NCI-H1694 (cell line): ENCODE results near the gene TNS3.

ENCODE experiments used
- DNase-seq: peaks from one replicate; lab custom pipeline; 2025; lab: John Stamatoyannopoulos, UW

The TNS3 gene

DNA sequence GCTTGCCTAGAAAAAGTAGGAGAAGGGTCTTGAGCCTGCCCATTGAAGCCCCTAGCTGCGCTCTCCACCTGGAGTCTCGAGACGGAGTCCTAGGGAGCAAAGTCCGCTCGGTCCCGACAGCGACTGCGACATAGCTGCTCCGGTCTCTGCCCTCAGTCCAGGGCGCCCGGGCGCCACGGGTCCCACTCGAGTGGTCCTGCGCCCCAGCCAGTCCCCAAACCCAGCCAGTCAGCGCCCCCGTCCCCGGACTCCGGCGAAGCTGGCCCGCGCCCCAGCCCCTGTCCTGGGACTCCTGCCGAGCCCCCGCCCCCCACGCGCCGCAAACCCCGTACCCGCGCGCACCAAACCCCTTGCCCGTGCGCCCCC, 490 bp downstream of the TNS3 start:
- no peak for DNase-seq

DNA sequence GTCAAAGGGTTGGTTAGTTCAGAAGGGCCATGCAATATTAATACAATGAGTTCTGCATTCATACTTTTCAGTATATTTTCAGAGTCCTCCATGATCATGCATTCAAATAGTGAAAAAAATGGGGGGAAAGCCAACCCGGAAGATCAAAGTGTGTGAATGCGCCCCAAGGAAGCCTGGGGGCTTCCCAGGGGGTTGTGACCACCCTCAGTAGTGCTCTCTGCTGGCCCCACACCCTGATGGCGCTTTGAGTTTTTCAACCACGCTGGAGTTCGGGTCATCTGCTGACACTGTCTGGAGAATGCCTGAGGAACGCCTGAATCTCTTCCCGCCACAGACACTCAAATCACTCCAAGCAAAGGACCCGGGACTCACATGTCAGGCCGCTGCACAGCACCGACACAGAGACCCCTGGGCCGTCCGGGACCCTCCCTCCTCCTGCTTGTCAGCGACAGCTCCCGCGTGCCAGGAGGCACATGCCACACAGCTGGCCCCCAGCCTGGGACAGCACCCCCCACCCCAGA, 1.0 kb downstream of the TNS3 start:
- DNase-seq = no peak

DNA sequence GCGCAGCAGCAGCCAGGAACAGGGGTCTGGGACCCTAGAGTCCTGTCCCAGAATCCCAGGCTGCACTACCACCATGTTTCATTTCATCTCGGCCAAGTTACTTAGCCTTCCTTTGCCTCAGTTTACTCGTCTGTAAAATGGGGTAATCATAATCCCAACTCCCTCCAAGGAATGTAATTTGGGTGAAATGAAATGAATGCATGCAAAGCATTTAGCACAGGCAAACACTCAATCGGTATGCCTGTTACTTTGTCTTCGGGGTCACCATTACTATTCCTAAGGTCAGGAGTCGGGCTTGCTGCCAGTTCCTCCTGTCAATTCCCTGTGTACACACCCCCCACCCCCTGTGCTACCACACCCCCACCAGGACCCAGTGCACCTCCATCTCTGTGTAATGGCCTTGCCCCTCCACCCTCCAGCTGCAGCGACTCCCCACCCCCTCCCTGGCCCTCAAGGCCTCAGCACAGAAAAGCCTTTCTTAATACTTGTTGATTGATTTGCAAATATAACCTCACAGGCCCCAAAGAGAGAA, 1.7 kb downstream of the TNS3 start:
- no peak for DNase-seq

DNA sequence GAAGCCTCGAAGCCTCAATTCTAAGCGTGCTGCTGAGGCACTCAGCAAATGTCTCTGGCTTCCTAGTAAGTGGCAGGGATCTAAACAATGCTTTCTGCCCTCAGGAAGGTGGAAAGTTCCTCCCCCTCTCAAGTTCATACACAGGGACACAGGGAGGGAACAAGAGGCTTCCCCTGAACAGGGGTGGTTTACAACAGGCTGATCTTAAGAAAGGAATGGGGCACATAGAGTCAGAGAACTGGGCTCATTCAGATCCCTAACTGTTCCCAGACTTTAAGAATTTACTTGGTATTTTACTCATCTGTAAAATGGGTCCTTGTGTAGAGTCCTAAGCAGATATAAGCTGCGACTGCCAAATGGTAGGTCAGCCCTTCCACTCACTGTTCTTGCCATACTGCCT, 2.5 kb downstream of the TNS3 start:
- no peak for DNase-seq

DNA sequence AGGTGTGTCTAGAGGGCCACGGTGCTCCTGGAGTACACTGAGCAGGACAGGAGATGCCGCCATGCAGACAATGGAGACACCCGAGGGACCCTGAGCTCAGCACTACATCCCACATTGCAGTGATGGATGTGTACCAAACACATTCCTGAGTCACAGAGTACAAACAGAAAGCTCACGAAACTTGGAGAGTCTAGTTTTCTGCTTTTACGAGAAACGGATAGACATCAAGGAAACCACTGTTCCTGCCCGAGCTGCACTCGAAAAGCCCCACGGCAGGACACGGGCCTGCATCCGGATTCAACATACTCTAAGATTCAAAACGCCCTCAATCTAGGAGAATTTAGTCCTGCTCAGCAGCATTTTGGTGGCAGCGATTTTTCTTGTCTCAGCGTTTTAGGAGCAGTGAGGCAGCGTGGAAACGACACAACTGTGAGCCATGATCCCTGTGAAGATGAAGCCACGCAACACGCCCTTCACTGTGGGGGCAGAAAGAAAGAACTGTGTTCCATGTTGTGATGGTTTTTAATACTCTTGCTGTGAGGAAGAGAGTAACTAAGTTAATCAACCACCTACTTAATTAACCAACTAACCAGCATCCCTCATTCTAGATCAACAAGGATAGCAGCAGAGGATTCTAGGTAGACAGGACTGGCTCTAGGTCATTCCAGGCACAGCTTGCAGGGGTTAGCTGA, 3.2 kb downstream of the TNS3 start:
- no peak for DNase-seq

DNA sequence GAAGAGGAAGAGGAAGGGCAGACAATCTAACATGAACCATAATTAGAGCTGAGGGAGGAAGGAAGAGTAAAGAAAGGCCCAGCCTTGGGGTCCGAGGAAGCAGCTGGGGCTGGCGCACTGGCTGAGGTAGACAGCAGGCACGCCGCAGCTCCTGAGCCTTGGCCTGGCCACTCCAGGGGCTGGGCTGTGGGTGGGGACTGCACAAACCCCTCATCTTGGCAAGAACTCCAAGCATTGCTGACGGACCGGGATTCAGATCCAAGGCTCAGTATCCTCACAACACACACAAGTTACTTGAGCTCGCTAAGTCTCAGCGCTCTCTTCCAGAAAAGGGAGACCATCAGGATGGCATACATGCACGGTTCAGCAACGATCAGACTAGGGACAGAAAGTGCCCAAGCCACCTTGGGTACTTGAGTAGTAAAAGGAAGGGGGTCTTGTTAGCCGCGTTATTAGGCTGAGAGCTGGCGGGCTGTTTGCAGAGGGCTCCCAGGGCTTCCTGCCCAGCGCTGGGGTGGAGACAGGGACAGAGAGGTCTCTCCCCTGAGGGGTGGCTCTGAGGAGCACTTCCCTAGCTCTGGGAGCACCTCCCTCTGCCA, 4.5 kb downstream of the TNS3 start:
- DNase-seq = no peak

DNA sequence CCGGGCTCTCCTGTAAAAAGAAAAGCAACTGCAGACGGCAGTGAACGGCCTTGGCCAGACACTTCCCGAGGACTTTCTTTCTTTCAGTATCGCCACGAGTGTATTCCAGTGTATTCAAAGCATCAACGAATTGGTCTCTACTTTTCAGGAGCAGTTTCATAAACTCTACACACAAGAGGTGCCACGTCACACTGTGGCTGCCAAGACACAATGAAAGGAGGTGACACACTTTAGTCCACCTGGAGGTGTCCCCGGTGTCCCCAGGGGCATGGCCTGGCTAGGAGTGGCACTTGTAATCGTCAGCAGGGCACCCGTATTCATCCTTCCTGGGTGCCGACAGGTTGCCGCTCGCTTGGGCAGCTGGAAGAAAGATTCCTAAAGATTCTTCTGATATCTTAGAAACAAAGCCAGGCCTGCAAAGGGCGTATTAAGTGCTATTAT, 5.0 kb downstream of the TNS3 start:
- DNase-seq = no peak

DNA sequence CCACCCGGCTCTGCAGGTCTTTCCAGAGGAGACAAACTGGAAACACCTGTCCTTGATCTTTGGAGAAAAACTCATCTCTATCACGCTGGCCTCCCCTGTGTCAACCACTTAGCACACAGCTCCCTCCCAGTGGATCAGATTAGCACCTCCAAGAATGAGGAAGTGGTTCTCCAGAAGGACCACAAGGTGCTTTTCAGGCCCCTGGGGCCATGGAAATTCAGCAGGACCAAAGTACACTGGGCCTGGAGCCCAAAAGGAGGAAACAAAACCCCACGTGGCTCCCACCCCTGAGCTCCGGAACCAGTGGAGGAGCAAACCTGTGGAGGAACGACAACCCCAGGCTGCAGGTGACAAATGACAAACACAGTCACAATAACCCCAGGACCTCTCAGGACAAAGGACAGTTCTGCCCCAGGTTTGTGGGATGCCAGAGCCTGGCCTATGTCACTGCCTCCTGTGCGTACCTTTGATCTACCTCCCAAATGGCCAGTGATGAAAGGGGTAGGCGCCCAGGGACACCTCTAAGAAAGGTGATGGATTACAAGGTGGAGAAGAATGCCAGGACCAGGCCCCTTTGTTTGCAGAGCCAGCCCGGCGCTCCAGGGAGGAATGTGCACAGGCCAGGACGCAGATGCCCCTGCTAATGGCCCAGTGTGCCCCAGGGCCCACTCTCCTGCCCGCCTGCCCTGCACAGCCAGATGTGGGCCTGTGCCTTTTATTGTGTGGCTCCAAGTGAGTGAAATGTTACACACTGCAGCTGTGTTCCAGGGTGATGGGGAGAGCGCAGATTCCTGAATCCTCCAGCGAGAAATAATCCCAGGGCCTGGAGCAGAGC, 5.7 kb downstream of the TNS3 start:
- no peak for DNase-seq

DNA sequence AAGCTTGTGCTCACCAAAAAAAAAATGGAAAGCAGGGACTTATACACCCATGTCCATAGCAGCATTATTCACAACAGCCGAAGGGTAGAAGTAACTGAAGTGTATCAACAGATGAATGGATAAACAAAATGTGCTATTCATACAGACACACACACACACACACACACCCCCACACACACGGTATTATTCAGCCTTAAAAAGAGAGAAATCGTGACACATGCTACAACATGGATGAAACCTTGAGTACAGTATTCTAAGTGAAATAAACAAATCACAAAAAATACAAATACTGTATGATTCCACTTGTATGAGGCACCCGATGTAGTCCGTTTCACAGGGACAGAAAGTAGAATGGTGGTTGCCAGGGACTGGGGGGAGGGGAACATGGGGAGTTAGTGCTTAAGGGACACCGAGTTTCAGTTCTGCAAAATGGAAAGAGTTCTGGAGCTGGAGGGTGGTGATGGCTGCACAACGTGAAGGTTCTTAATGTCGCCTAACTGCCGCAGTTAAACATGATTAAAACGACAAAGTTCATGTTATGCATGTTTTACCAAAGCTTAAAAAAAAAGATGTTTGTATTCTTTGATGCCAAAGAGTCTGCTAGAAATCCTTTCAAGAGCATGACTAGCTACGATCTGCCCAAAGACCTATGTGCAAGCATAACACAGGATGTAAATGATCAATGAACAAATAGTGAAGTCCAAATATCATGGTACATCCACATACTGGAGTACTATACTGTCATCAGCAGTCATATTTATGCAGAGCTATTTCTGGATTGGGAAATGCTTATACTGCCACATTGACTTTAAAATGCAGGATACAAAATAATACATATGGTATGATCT, 7.2 kb downstream of the TNS3 start:
- no peak for DNase-seq

DNA sequence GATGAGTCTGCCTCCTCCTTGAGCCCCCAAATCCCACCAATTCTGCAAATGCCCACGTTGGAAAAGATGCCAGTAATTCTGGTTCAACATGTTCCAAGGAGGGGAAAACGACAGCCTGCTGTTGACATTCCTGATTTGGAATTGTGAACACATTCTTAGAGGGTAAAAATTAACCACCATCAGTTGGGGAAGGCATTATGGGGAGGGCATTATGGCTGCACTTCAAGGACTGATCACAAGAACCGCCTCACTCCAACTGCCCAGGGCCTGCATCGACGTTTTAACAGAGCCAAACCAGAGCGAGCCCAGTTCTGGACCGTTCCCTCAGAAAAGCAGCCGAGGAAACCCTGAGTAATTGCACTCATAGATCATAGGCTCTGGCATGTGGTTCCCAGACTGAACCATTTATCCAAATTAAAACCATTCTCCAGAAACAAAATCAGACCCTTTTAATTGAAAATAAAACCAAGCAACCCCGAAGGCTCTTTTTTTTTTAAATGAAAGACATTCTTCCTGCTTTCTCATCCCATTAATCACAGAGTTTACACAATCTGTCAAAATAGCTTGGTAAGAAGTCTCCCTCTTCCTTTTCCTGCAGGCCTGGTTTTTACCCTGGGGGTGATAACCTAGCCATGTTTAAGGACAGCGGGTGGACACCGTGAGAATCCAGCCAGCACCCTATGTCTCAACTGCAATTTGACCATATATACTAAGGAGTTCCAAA, 8.0 kb downstream of the TNS3 start:
- DNase-seq = no peak

DNA sequence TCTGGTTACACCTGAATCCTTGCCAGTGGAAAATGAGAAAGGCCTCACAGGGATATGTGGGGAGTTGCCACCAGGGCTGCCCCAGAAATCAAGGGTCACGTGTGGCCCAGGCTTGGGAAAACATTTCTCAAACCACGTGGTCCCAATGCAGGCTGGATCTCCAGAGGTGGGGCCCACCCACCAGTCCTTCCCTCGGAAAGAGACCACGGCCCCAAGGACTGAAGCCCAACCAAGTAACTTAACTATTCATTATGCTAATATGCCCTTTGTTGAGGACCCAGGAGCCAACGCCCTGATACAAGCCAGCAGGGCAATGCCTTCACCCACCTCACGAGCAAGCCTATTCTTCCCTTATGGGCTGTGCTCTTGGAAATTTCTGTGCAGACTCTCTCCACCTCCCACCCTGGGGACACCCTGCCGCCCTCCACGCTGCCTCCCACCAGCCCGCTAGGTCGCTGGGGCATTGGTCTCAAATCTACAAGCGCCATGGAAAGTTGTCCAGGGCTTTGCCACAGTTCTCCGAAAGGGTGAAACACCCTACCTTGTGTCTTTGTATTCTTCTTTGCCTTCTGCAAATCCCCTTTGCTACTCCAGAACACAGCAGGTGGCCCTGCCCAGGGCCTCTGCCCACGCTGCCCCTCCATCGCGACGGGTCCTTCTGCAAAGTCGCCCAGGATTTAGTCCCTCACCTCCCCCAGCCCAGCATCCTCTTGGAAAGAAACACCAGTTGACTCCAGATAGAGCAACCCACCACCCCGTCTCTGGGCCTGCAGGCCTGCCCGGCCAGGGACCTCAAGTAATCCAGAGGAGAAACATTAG, 8.8 kb downstream of the TNS3 start:
- DNase-seq = no peak

DNA sequence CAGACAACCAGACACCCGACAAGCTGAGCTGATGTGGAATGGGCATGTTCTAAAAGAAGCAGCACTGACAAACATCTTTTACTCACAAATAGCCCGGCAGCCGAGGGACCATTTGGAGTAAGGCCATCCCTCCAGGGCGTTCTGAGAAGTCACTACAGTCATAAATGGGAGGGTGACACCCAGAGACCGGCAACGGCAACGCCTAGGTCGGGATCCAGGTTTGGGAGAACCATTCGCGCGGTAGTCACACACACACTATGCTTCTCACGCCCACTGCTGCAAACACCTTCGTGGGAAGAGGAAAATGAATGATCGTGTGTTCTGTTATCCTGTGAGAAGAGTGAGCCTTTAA, 9.8 kb downstream of the TNS3 start:
- DNase-seq = no peak

DNA sequence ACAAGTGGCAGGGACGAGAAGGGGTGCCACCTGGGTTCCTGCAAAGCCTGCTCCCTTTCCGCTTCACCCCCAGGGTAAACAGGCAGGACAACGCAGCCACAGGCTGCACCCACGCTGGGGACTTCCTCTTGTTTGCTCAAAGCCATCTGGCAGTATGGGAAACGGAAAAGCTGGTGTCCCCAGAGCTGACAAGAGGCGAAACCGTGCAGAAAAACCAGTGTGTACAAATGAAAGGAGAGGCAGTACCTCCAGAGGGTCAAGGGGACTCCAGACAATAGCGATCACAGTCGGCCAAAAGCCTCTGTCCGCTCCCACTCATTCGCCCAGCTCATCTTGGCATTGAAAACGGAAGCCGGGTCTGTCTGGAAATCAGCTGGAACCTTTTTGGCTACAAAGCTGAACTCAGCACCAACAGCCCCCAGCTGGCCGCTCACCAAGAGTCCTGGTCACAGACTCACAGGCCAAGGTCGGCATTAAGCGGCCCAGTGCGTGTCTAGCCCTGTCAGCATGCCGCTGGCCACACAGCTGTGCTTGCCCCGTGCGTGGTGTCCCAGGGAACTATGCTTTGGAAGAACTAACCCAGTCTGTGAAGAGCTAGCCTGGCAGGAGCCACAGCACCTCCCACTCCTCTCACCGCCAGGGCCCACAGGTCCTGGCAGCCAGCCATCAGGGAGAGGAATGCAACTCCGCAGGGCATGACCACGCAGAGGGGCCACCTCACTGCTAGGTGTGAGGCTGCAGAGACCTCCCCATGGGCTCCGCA, 10.4 kb downstream of the TNS3 start:
- DNase-seq = peak; percentile 41

DNA sequence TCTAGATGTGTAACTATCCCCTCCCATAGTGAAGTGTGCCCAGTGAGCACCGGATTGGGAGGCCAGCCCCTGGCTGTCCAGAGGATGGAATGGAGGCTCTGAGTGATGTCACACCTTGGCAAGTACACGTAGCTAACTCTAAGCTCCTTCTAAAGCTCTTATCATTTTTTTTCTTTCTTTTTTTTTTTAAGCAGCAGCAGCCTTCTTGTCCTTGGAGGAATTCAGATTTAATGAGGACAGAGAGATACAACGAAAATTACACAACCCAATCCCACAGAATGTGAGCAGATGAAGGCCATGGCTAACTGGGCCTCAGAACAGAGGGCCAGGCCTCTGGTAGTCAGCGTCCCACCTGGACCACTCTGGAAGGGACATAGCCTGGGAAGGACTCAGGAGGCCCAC, 11.3 kb downstream of the TNS3 start:
- no peak for DNase-seq

DNA sequence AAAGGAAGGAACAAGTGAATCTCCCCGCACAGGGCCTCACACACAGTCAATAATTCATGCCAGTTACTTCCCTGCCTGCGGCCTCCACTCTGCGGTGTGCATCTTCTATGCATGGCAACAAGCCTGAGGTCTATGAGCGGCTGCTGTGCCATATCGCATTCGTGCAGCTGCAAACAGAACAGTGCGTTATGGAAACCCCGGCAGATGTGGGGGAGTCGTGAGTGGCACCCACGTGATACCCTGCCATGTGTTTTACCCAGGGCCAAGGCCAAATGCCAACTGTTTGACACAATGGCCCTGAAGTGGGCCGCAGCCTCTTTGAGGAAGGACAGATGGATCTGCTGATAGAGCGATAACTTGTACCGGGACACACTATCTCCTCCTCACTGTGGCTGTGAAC, 13.4 kb downstream of the TNS3 start:
- no peak for DNase-seq

DNA sequence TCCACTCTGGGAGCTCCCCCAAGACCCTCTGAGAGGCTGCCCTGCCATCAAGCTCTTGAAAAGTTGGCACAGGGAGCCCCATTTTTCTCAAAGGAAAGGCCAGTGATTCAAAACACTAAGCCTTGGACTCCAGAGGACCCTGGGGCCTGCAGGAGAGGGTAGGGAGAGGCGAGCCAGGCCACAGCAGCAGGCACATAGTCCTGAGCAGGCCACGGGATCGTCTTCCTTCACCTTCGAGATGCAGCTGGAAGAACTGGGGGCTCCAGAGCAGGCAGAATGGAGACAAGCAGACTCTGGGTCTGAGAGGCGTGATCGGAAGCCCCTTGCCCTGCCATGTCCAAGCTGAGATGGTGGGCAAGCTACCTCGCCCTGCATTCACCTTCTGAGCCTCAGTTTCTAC, 13.9 kb downstream of the TNS3 start:
- DNase-seq = no peak

DNA sequence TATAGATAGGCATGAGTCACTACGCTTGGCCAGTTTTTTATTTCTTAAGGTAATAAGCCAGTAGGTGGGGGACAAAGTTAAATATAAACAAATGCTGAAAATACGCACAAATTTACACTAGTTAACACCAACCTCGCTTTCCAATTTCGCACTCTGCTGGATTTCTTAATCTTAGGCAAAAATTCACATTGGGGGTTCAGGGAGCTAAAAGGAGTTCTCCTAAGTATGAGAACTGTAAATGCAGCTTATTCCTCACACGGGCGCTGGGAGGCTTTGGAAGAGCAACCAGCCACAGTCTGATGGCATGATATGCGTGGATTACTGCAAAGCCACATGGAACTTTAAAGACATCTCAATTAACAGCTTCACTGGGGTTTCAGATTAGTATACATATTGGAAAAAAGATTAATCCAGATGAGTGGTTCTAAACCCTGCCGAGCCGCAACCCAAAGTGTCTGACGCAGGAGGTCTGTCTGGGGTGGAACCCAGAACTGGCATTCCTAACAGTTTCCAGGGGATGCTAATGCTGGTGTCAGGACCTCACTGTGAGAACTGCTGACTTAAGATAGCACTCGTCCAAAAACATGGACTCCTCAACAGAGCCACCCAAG, 16.2 kb downstream of the TNS3 start:
- DNase-seq = no peak

DNA sequence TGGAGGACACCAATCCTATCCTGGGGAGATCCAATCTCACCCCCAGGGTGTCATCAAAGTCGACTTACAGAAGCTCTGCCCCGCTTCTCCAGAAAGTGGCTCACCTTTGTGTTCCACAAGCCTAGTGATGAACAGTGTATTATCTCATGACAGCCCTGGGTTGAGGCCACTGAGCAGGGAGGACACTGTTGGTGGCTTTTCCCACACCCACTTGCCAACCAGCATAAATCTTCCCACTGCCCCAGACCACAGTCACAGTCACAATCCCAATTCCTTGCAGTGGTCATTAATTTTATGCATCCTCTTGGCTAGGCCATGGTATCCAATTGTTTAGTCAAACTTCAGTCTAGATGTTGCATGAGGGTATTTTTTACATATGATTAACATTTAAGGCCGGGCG, 18.4 kb downstream of the TNS3 start:
- DNase-seq = no peak
